ENCODE results near the gene TENT5C. TPM values are rescaled to one million over a fixed set of nuclear protein-coding genes. Genes with fewer than 3 reads are reported as not detected.
A peak's percentile ranks its signal among the peaks of the same experiment; 100 is the strongest.

TENT5C gene
- total and polyA plus RNA-seq, 9 of the 15 experiments (the other 6 are each of a cell fraction or from before 2014, with no cell fraction given), result 1.8 to 7.7 (median 4.0) TPM

GRCh38 chr1:117571496-117571895, 34.4 kb upstream of the TENT5C start (continued):
- TF ChIP-seq, protein P1, sequence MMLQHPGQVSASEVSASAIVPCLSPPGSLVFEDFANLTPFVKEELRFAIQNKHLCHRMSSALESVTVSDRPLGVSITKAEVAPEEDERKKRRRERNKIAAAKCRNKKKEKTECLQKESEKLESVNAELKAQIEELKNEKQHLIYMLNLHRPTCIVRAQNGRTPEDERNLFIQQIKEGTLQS (IDR thresholded peaks at IDR 0.05), result no peak
- TF ChIP-seq, protein P1 (CRISPR knock-in tag; conservative IDR thresholded peaks at IDR 0.05), result no peak
- TF ChIP-seq ZNF583 (CRISPR knock-in tag; IDR thresholded peaks at IDR 0.05) (no peak), ZNF609 (CRISPR knock-in tag; IDR thresholded peaks at IDR 0.05; ENCODE audit: borderline replicate concordance) (no peak), RAD51 (IDR thresholded peaks at IDR 0.05; ENCODE audit: borderline replicate concordance, low read depth) (no peak), E2F3 (CRISPR knock-in tag; IDR thresholded peaks at IDR 0.05) (no peak), NR2C2 (CRISPR knock-in tag; IDR thresholded peaks at IDR 0.05) (no peak), NR2C2 (tag; IDR thresholded peaks at IDR 0.05) (peak; percentile 34; the same call in 1 of the 2 replicates), BDP1 (IDR thresholded peaks at IDR 0.05; ENCODE audit: insufficient read depth, insufficient read length) (no peak)

Measured in K562 (cell line).